HEK293T (cell line): ENCODE results near the gene TSPAN14.
"Not testable (repeated sequence)": the region's sequence is repeated elsewhere in the genome, so short reads cannot be mapped to it uniquely, and the experiment has no call there.

ENCODE experiments used
- CTCF ChIA-PET: fragments of 350-600 bp; formaldehyde crosslinking; extraction: SDS; loops from one replicate; lab custom pipeline; 2021; ENCODE audit warnings: antibody characterized with exemption, inconsistent platforms; lab: Yijun Ruan, JAX
- POLR2A ChIA-PET: fragments of 350-600 bp; formaldehyde crosslinking; extraction: SDS; loops from one replicate; lab custom pipeline; 2020; ENCODE audit warnings: antibody characterized with exemption, inconsistent platforms; lab: Yijun Ruan, JAX
- DNase-seq: peaks from one replicate; pipeline ENCODE4 v3.0.0; 2012; ENCODE audit warnings: mixed read lengths; ENCODE audit errors: extremely low spot score
- ARNT ChIP-seq: fragments of 450-650 bp; IDR thresholded peaks from 2 replicates; pipeline ENCODE4 v1.6.1; 2017; ENCODE audit warnings: mild to moderate bottlenecking
- BHLHE40 ChIP-seq: fragments of 450-650 bp; IDR thresholded peaks from 2 replicates; pipeline ENCODE4 v1.6.1; 2016; ENCODE audit warnings: mild to moderate bottlenecking, moderate library complexity, borderline replicate concordance
- CTBP1 ChIP-seq: fragments of 450-650 bp; IDR thresholded peaks from 2 replicates; pipeline ENCODE4 v1.6.1; 2016; ENCODE audit warnings: borderline replicate concordance
- ELF4 ChIP-seq: fragments of 450-650 bp; IDR thresholded peaks from 2 replicates; pipeline ENCODE4 v1.6.1; 2017; ENCODE audit warnings: antibody characterized with exemption
- FOXA1 ChIP-seq: fragments of 450-650 bp; IDR thresholded peaks from 2 replicates; pipeline ENCODE4 v1.6.1; 2016; ENCODE audit warnings: mild to moderate bottlenecking
- FOXK2 ChIP-seq: fragments of 450-650 bp; IDR thresholded peaks from 2 replicates; pipeline ENCODE4 v1.6.1; 2016; ENCODE audit warnings: mild to moderate bottlenecking
- FOXM1 ChIP-seq: fragments of 450-650 bp; IDR thresholded peaks from 2 replicates; pipeline ENCODE4 v1.6.1; 2017; ENCODE audit warnings: mild to moderate bottlenecking, borderline replicate concordance
- HDGF ChIP-seq: fragments of 450-650 bp; IDR thresholded peaks from 2 replicates; pipeline ENCODE4 v1.6.1; 2017; ENCODE audit warnings: antibody characterized with exemption, borderline replicate concordance
- L3MBTL2 ChIP-seq: fragments of 450-650 bp; conservative IDR thresholded peaks from 2 replicates; pipeline ENCODE4 v1.6.1; 2016; ENCODE audit warnings: mild to moderate bottlenecking
- LEF1 ChIP-seq: fragments of 450-650 bp; IDR thresholded peaks from 2 replicates; pipeline ENCODE4 v1.6.1; 2017; ENCODE audit warnings: mild to moderate bottlenecking, borderline replicate concordance
- NFRKB ChIP-seq: fragments of 450-650 bp; IDR thresholded peaks from 2 replicates; pipeline ENCODE4 v1.6.1; 2016; ENCODE audit warnings: mild to moderate bottlenecking, moderate library complexity
- SP1 ChIP-seq: fragments of 450-650 bp; IDR thresholded peaks from 2 replicates; pipeline ENCODE4 v1.6.1; 2017
- SUZ12 ChIP-seq: fragments of 450-650 bp; IDR thresholded peaks from 2 replicates; pipeline ENCODE4 v1.6.1; 2016; ENCODE audit warnings: mild to moderate bottlenecking
- TARDBP ChIP-seq: fragments of 450-650 bp; IDR thresholded peaks from 2 replicates; pipeline ENCODE4 v1.6.1; 2016
- ZNF384 ChIP-seq: fragments of 450-650 bp; IDR thresholded peaks from 2 replicates; pipeline ENCODE4 v1.6.1; 2016
- TF ChIP-seq, protein P1 (sequence below): fragments of 450-650 bp; IDR thresholded peaks from 2 replicates; pipeline ENCODE4 v1.6.1; 2016

The TSPAN14 gene

DNA sequence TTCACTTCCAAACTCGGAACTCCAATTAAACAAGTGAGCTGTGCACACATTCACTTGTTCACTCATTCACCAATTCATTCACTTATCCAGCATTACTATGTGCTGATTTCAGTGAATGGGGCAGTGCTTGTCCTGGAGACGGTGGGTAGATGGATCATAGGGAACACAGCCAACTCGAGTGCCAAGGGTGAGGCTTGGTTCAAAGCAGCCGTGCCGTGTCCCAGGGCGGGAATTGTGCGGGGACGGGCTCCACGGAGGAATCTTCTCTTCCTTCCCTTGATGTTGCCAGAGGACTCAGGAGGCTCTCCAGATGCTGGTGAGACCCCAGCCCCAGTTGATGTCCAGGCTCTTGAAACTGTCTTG is 86.5 kb downstream of the TSPAN14 start:
- CTCF ChIA-PET: no interaction called here
- POLR2A ChIA-PET: no interaction called here
- no peak for TF ChIP-seq ELF4
- TF ChIP-seq SP1: no peak
- no peak for TF ChIP-seq SUZ12
- no peak for TF ChIP-seq HDGF
- no peak for TF ChIP-seq FOXA1
- DNase-seq: no peak

DNA sequence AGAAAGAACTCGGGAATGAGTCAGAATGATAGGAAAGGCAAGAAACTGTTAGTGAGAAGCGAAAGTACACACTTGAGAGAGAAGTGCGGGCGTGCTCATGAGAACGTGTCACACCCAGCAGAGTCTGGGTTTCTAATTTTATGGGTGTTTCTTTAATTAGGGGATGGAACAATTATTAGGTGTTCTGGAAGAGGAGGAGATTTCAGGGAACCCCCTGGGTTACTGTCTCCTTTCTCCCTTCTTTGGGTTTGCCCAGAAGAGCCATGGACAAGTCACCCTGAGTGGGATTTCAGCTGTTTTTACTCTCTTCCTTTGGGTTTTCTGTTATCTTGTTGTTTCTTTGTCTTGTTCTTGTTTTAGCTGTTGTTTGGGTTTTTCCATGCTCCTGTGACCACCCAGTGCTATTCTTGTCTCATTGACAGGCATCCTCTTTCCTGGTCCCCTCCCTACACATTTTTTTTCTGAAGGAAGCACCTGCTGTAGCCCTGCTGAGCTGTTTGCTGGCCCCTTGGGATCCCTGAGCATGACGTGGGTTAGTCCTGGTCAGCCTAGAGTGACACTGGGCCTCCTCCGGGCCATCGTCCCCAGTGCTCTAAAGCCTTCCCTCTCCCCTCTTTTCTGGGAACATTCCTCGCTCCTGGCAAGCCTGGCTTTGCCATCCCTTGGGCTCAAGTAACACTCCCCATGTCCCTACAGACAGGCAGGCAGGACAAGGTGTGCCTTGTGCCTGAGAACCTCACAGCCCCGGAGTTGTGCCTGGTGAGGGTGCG is 87.1 kb downstream of the TSPAN14 start:
- CTCF ChIA-PET: interaction anchor here (1.2 kb wide), 1 partner anchor 11 kb away, joined by 3 read pairs; no protein-coding TSS in a partner anchor
- no peak for TF ChIP-seq HDGF
- no peak for TF ChIP-seq NFRKB
- no peak for TF ChIP-seq SUZ12
- TF ChIP-seq ARNT: no peak
- no peak for TF ChIP-seq ZNF384
- TF ChIP-seq CTBP1: no peak
- POLR2A ChIA-PET: no interaction called here
- no peak for DNase-seq

DNA sequence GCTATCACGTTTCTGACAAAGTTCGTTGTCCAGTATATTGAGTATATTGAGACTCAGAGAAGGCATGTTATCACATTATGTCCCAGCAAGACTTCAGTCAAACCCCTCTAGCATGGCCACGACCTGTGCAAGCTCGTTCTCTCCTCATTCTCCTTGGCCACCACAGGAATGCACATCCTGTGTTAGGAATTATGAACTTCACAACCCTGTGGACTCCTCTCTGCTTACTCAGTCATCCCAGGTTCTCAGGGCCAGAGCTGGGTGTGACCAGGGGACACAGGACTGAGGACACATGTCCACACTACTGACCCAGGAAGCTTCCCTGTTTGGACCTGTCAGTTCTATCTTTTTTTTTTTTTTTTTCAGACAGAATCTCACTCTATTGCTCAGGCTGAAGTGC is 87.9 kb downstream of the TSPAN14 start:
- no peak for DNase-seq
- ChIA-PET CTCF (interaction anchor here (0.6 to 1.2 kb wide), 2 partner anchors 10 to 219 kb away, joined by 3 read pairs; no protein-coding TSS in a partner anchor), POLR2A (no interaction called here)
- TF ChIP-seq SP1 (no peak), ARNT (no peak), LEF1 (no peak), ELF4 (no peak), NFRKB (no peak), SUZ12 (no peak), FOXK2 (no peak), CTBP1 (no peak), L3MBTL2 (no peak), FOXA1 (no peak), ZNF384 (no peak), HDGF (no peak), TARDBP (no peak), FOXM1 (no peak), BHLHE40 (no peak)
- TF ChIP-seq, protein P1, sequence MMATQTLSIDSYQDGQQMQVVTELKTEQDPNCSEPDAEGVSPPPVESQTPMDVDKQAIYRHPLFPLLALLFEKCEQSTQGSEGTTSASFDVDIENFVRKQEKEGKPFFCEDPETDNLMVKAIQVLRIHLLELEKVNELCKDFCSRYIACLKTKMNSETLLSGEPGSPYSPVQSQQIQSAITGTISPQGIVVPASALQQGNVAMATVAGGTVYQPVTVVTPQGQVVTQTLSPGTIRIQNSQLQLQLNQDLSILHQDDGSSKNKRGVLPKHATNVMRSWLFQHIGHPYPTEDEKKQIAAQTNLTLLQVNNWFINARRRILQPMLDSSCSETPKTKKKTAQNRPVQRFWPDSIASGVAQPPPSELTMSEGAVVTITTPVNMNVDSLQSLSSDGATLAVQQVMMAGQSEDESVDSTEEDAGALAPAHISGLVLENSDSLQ: no peak

DNA sequence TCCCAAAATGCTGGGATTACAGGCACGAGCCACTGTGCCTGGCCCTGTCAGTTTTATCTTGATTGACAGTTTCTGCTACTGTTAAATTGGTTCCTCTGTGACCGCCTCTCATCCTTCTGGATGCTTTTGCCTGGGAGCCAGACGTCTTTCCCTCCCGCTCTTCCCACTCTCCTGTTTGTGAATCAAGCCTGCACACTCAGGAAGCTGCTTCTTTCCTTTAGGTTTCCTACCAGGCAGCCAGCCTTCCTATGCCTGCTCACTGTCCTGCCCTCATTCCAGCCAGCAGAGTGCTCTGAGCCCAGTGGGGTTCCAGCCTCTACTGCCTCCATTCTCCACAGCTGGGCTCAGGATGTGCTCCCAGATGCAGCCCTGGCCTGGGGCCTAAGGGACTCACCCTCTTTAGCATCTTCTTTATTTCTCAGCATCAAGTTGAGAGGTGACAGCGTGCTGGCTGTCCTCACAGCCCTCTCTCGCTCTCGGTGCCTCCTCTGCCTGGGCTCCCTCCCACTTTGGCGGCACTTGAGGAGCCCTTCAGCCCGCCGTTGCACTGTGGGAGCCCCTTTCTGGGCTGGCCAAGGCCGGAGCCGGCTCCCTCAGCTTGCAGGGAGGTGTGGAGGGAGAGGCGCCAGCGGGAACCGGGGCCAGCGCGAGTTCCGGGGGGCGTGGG is 88.7 kb downstream of the TSPAN14 start:
- CTCF ChIA-PET: interaction anchor here (1.2 kb wide), 1 partner anchor 9 kb away, joined by 3 read pairs; no protein-coding TSS in a partner anchor
- TF ChIP-seq, protein P1: peak; percentile 39; the same call in 1 of the 2 replicates
- TF ChIP-seq BHLHE40: no peak
- POLR2A ChIA-PET: no interaction called here
- DNase-seq: no peak

DNA sequence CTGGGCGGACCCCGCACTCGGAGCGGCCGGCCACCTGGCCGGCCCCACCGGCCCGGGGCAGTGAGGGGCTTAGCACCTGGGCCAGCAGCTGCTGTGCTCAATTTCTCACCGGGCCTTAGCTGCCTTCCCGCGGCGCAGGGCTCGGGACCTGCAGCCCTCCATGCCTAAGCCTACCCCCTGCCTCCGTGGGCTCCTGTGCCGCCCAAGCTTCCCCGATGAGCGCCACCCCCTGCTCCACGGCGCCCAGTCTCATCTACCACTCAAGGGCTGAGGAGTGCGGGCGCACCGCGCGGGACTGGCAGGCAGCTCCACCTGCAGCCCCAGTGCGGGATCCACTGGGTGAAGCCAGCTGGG is 89.2 kb downstream of the TSPAN14 start:
- CTCF ChIA-PET, DNase-seq, POLR2A ChIA-PET: not testable (repeated sequence)

DNA sequence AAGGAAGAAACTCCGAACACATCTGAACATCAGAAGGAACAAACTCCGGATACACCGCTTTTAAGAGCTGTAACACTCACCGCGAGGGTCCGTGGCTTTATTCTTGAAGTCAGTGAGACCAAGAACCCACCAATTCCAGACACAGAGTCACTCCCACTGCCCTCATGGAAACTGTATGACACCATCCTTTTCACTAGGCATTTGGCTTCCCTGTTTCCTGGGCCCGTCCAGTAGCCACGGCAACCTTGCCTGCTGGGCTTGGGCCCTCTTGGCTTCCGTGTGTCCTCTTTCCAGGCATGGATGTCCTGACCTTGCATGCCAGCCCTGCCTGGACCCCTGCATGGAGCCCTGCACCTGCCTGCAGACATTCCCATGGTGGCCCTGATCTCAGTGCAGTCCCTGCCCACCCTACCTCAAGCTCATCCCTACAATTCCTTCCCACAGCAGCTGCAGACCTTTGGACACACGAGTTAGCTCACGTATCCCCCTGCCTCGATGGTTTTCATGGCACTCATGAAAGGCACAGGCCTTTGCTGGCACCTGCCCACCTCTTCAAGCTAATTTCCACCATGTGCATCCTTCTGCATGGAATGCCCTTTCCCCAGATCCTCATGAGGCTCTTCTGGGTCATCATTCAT is 90.3 kb downstream of the TSPAN14 start:
- POLR2A ChIA-PET: no interaction called here

DNA sequence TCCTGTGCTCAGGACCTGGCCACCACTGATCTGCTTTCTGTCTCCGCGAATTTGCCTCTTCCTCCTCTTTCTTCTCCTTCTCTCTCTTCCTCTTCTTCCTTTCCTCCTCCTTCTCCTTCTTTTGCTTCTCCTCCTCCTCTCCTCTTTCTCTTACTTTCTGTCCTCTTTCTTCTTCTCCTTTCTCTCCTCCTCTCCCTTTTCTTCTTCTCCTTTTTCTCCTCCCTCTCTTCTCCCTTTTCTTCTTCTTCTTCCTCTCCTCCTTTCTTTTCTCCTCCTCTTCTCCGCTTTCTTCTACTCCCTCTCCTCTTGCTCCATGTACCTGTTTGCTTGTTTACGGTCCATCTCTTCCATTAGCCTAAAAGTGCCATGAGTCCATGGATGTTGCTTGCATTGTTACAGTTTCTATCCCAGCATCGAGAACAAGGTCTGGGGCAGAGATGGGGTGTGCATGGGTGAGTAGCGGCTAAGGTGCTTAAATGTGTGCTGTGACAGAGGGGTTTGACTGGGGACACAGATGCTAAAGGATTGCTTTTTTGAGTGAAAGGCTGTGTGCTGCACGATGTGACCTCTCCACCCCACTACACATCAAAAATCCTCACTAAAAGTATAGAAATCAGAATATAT is 91.3 kb downstream of the TSPAN14 start:
- TF ChIP-seq SP1 (no peak), ELF4 (no peak), FOXA1 (no peak), ARNT (no peak), L3MBTL2 (no peak), FOXK2 (no peak), BHLHE40 (no peak), LEF1 (no peak), SUZ12 (no peak), NFRKB (no peak), CTBP1 (no peak), FOXM1 (no peak), HDGF (no peak), ZNF384 (no peak)
- TF ChIP-seq, protein P1: no peak
- peak; percentile 3 for DNase-seq
- ChIA-PET POLR2A (no interaction called here), CTCF (no interaction called here)

More for the DNA sequence above, 90.3 kb downstream of the TSPAN14 start:
- no peak for DNase-seq
- CTCF ChIA-PET: no interaction called here
- TF ChIP-seq ELF4 (no peak), L3MBTL2 (no peak), SUZ12 (no peak), CTBP1 (no peak), TARDBP (no peak), HDGF (no peak), FOXM1 (no peak)
